GM23338 (cell line): ENCODE measurements around the gene GPI. TPM values are rescaled to one million over a fixed set of nuclear protein-coding genes. Genes with fewer than 3 reads are reported as not detected.

Source experiments
- ATAC-seq: fragments of 200-7000 bp; cut with Tn5 transposase; 3 replicates; pipeline ENCODE4 v1.9.1; 2020
- DNase-seq: peaks from one replicate; pipeline ENCODE4 v3.0.0-alpha.2; 2015; ENCODE audit warnings: low spot score
- H2AFZ ChIP-seq: fragments of 200-600 bp; sonication (generic); 2 replicates; pipeline ENCODE4 v1.8.0; 2016; ENCODE audit warnings: antibody characterized with exemption, mild to moderate bottlenecking, moderate library complexity
- H3F3A ChIP-seq: fragments of 200-600 bp; sonication (generic); replicated peaks from 2 replicates; pipeline ENCODE4 v1.8.0; 2017; ENCODE audit warnings: antibody characterized with exemption, mixed run types, low read depth
- H3K27ac ChIP-seq: fragments of 200-600 bp; sonication (generic); 2 replicates; pipeline ENCODE4 v1.6.1; 2016; ENCODE audit warnings: low read depth
- H3K27me3 ChIP-seq: fragments of 200-600 bp; sonication (generic); 2 replicates; pipeline ENCODE4 v1.8.0; 2016; ENCODE audit warnings: mild to moderate bottlenecking, mixed run types, moderate library complexity; ENCODE audit not compliant: insufficient read depth
- H3K36me3 ChIP-seq: fragments of 200-600 bp; sonication (generic); 2 replicates; pipeline ENCODE4 v1.8.0; 2016; ENCODE audit warnings: mild to moderate bottlenecking; ENCODE audit not compliant: insufficient read depth
- H3K4me1 ChIP-seq: fragments of 200-600 bp; sonication (generic); 2 replicates; pipeline ENCODE4 v1.8.0; 2016; ENCODE audit warnings: mild to moderate bottlenecking, moderate library complexity; ENCODE audit not compliant: insufficient read depth
- H3K4me2 ChIP-seq: fragments of 200-600 bp; sonication (generic); 2 replicates; pipeline ENCODE4 v1.7.1; 2017; ENCODE audit warnings: mixed run types
- H3K4me3 ChIP-seq: fragments of 200-600 bp; sonication (generic); 2 replicates; pipeline ENCODE4 v1.6.1; 2016; ENCODE audit warnings: mixed run types
- H3K79me2 ChIP-seq: fragments of 200-600 bp; sonication (generic); replicated peaks from 2 replicates; pipeline ENCODE4 v1.8.0; 2017; ENCODE audit warnings: mild to moderate bottlenecking; ENCODE audit not compliant: insufficient read depth
- H3K9me2 ChIP-seq: fragments of 200-600 bp; sonication (generic); 2 replicates; pipeline ENCODE4 v1.8.0; 2017; ENCODE audit not compliant: insufficient read depth
- H4K20me1 ChIP-seq: fragments of 200-600 bp; sonication (generic); replicated peaks from 2 replicates; pipeline ENCODE4 v1.8.0; 2017; ENCODE audit warnings: mild to moderate bottlenecking; ENCODE audit not compliant: insufficient read depth
- H3K27ac Mint-ChIP-seq: 2 replicates; pipeline ENCODE4 v1.8.0; 2020; ENCODE audit warnings: inconsistent platforms, mild to moderate bottlenecking, moderate library complexity, mixed read lengths
- H3K27me3 Mint-ChIP-seq: 3 replicates; pipeline ENCODE4 v1.8.0; 2022; ENCODE audit warnings: low read depth, mild to moderate bottlenecking, moderate library complexity, mixed read lengths, inconsistent platforms; ENCODE audit not compliant: insufficient read depth, poor library complexity
- H3K36me3 Mint-ChIP-seq: 3 replicates; pipeline ENCODE4 v1.8.0; 2021; ENCODE audit warnings: low read depth, mild to moderate bottlenecking, inconsistent platforms, moderate library complexity, mixed read lengths
- H3K4me1 Mint-ChIP-seq: 3 replicates; pipeline ENCODE4 v1.8.0; 2020; ENCODE audit warnings: mild to moderate bottlenecking, inconsistent platforms, mixed read lengths
- H3K4me3 Mint-ChIP-seq: 3 replicates; pipeline ENCODE4 v1.8.0; 2021; ENCODE audit warnings: moderate library complexity, mild to moderate bottlenecking, inconsistent platforms, mixed read lengths
- H3K9me3 Mint-ChIP-seq: 3 replicates; pipeline ENCODE4 v1.8.0; 2020; ENCODE audit warnings: moderate library complexity, mild to moderate bottlenecking, inconsistent platforms, mixed read lengths
- CREB1 ChIP-seq: fragments of 250-450 bp; sonication (Bioruptor Pico); IDR thresholded peaks from 2 replicates; pipeline ENCODE4 v1.5.0; 2020; ENCODE audit warnings: low read depth, mild to moderate bottlenecking, moderate library complexity
- JUNB ChIP-seq: IDR thresholded peaks from one replicate; pipeline ENCODE4 v1.6.1; 2016; ENCODE audit warnings: antibody characterized with exemption; ENCODE audit not compliant: unreplicated experiment
- ZNF114 ChIP-seq: fragments of 250-450 bp; sonication (Bioruptor Pico); IDR thresholded peaks from 2 replicates; pipeline ENCODE4 v1.5.0; 2020; ENCODE audit warnings: mild to moderate bottlenecking, moderate library complexity
- ZNF331 ChIP-seq: fragments of 250-450 bp; sonication (Bioruptor Pico); IDR thresholded peaks from 2 replicates; pipeline ENCODE4 v1.5.0; 2020; ENCODE audit warnings: low read depth, mild to moderate bottlenecking, moderate library complexity
- polyA plus RNA-seq: library from polyadenylated mRNA; unstranded; fragments of >200 nt; fragmentation: Nextera tagmentation; extraction: Ambion mirVana; gene quantifications from 2 replicates; pipeline ENCODE4 v1.2.1, GENCODE V29; 2016
- total RNA-seq: library from RNA; depleted of rRNA; stranded (reverse); fragments of >200 nt; shearing (Covaris generic); gene quantifications from 2 replicates; pipeline ENCODE4 v1.2.3, GENCODE V29; 2014
- TF ChIP-seq, protein P1 (sequence below): fragments of 250-450 bp; sonication (Bioruptor Pico); IDR thresholded peaks from 2 replicates; pipeline ENCODE4 v1.5.0; 2020; ENCODE audit warnings: mild to moderate bottlenecking, moderate library complexity
- TF ChIP-seq, protein P2 (sequence below): IDR thresholded peaks from 2 replicates; pipeline ENCODE4 v1.6.1; 2016; ENCODE audit warnings: antibody characterized with exemption
- TF ChIP-seq, protein P3 (sequence below): IDR thresholded peaks from one replicate; pipeline ENCODE4 v1.6.1; 2018; ENCODE audit warnings: antibody characterized with exemption; ENCODE audit not compliant: unreplicated experiment
- TF ChIP-seq, protein P4 (sequence below), 2 experiments: fragments of 200-600 bp in 1 of 2; sonication (generic) in 1 of 2; conservative IDR thresholded peaks; 2 replicates each; pipeline versions ENCODE4 v1.5.1 to v1.6.1; 2016 to 2017; ENCODE audit warnings: antibody characterized with exemption in 2 of 2, low read depth in 2 of 2, mild to moderate bottlenecking in 2 of 2, moderate library complexity in 1 of 2

GPI gene
- total and polyA plus RNA-seq, 2 experiments from 2014 or later, result 136 to 327 TPM

DNA sequence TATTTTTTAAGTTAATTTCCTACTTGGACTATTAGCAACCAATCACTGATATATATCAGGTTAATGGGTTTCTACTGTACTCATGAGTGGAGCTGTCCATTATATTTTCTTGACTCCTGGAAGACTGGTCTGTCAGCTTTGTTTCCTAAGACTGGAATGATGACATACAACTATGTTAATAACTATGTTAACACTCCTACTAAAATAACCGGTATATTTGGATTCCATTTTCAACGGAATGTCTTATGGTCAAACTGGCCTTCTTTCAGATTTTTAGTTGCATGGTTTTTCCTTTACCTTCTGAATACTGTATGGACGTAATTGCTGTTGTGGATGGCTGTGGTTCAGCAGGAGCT, 45.8 kb upstream of the GPI start:
- H4K20me1 ChIP-seq, result peaks cover 3% of the 10 kb centered on the region
- DNase-seq (no peak), ATAC-seq (no peak)
- no peaks in the 10 kb centered on the region for H3K27me3 ChIP-seq
- H3K4me3 ChIP-seq, result no peak overlapping the region
- H3K4me1 ChIP-seq, result peaks cover 13% of the 10 kb centered on the region
- Mint-ChIP-seq H3K27ac (no peak overlapping the region), H3K27me3 (peaks cover 3% of the 10 kb centered on the region), H3K4me1 (peaks cover 22% of the 10 kb centered on the region), H3K4me3 (no peak overlapping the region), H3K9me3 (no peaks in the 10 kb centered on the region), H3K36me3 (peaks cover 13% of the 10 kb centered on the region)
- no peaks in the 10 kb centered on the region for H3K36me3 ChIP-seq
- H3K4me2 ChIP-seq, result no peak overlapping the region
- no peak overlapping the region for H2AFZ ChIP-seq
- H3K27ac ChIP-seq, result no peak overlapping the region
- TF ChIP-seq, protein P1, sequence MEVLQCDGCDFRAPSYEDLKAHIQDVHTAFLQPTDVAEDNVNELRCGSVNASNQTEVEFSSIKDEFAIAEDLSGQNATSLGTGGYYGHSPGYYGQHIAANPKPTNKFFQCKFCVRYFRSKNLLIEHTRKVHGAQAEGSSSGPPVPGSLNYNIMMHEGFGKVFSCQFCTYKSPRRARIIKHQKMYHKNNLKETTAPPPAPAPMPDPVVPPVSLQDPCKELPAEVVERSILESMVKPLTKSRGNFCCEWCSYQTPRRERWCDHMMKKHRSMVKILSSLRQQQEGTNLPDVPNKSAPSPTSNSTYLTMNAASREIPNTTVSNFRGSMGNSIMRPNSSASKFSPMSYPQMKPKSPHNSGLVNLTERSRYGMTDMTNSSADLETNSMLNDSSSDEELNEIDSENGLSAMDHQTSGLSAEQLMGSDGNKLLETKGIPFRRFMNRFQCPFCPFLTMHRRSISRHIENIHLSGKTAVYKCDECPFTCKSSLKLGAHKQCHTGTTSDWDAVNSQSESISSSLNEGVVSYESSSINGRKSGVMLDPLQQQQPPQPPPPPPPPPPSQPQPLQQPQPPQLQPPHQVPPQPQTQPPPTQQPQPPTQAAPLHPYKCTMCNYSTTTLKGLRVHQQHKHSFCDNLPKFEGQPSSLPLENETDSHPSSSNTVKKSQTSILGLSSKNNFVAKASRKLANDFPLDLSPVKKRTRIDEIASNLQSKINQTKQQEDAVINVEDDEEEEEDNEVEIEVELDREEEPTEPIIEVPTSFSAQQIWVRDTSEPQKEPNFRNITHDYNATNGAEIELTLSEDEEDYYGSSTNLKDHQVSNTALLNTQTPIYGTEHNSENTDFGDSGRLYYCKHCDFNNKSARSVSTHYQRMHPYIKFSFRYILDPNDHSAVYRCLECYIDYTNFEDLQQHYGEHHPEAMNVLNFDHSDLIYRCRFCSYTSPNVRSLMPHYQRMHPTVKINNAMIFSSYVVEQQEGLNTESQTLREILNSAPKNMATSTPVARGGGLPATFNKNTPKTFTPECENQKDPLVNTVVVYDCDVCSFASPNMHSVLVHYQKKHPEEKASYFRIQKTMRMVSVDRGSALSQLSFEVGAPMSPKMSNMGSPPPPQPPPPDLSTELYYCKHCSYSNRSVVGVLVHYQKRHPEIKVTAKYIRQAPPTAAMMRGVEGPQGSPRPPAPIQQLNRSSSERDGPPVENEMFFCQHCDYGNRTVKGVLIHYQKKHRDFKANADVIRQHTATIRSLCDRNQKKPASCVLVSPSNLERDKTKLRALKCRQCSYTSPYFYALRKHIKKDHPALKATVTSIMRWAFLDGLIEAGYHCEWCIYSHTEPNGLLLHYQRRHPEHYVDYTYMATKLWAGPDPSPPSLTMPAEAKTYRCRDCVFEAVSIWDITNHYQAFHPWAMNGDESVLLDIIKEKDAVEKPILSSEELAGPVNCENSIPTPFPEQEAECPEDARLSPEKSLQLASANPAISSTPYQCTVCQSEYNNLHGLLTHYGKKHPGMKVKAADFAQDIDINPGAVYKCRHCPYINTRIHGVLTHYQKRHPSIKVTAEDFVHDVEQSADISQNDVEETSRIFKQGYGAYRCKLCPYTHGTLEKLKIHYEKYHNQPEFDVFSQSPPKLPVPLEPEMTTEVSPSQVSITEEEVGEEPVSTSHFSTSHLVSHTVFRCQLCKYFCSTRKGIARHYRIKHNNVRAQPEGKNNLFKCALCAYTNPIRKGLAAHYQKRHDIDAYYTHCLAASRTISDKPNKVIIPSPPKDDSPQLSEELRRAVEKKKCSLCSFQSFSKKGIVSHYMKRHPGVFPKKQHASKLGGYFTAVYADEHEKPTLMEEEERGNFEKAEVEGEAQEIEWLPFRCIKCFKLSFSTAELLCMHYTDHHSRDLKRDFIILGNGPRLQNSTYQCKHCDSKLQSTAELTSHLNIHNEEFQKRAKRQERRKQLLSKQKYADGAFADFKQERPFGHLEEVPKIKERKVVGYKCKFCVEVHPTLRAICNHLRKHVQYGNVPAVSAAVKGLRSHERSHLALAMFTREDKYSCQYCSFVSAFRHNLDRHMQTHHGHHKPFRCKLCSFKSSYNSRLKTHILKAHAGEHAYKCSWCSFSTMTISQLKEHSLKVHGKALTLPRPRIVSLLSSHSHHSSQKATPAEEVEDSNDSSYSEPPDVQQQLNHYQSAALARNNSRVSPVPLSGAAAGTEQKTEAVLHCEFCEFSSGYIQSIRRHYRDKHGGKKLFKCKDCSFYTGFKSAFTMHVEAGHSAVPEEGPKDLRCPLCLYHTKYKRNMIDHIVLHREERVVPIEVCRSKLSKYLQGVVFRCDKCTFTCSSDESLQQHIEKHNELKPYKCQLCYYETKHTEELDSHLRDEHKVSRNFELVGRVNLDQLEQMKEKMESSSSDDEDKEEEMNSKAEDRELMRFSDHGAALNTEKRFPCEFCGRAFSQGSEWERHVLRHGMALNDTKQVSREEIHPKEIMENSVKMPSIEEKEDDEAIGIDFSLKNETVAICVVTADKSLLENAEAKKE, result no peak
- TF ChIP-seq, protein P2, sequence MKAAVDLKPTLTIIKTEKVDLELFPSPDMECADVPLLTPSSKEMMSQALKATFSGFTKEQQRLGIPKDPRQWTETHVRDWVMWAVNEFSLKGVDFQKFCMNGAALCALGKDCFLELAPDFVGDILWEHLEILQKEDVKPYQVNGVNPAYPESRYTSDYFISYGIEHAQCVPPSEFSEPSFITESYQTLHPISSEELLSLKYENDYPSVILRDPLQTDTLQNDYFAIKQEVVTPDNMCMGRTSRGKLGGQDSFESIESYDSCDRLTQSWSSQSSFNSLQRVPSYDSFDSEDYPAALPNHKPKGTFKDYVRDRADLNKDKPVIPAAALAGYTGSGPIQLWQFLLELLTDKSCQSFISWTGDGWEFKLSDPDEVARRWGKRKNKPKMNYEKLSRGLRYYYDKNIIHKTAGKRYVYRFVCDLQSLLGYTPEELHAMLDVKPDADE, result no peak
- TF ChIP-seq CREB1 (no peak), JUNB (no peak)
- 0 out of 2 replicates have a peak, but pooled peaks cover 11% of the 10 kb centered on the region for H3F3A ChIP-seq
- no peaks in the 10 kb centered on the region for H3K9me2 ChIP-seq
- H3K79me2 ChIP-seq, result no peaks in the 10 kb centered on the region

DNA sequence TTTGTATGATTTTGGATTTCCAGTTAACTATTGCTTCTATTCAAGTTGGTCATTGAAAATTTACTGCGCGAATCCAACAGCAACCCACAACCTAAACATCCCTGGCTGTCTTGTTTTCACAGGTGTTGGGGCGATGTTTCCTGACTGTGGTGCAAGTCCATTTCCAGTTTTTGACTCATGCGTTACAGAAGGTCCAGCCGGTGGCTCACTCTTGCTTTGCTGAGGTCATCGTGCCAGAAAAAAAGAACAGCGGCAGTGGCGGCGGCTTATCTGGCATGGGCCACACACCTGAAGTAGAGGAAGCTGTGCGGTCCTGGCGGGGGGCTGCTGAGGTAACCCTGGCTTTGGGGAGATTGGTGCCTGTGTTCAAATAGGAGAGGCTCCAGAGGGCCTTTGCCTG, 45.2 kb upstream of the GPI start:
- Histone ChIP-seq H3K79me2 (no peaks in the 10 kb centered on the region), H3K9me2 (no peaks in the 10 kb centered on the region), H3K4me1 (peaks cover 13% of the 10 kb centered on the region), H4K20me1 (peaks cover 3% of the 10 kb centered on the region), H2AFZ (no peak overlapping the region), H3K27ac (peak overlapping the region; percentile 26; the same call in 1 of the 2 replicates), H3K4me2 (no peak overlapping the region), H3K36me3 (no peaks in the 10 kb centered on the region), H3K27me3 (no peaks in the 10 kb centered on the region), H3K4me3 (no peak overlapping the region), H3F3A (0 out of 2 replicates have a peak, but pooled peaks cover 11% of the 10 kb centered on the region)
- Mint-ChIP-seq H3K4me3 (no peak overlapping the region), H3K9me3 (no peaks in the 10 kb centered on the region), H3K4me1 (peaks cover 22% of the 10 kb centered on the region), H3K27ac (no peak overlapping the region), H3K27me3 (peaks cover 3% of the 10 kb centered on the region), H3K36me3 (peaks cover 14% of the 10 kb centered on the region)
- DNase-seq, result no peak
- ATAC-seq, result no peak
- no peak for TF ChIP-seq ZNF114 (CRISPR knock-in tag)
- TF ChIP-seq, protein P2, result no peak
- TF ChIP-seq, protein P3, sequence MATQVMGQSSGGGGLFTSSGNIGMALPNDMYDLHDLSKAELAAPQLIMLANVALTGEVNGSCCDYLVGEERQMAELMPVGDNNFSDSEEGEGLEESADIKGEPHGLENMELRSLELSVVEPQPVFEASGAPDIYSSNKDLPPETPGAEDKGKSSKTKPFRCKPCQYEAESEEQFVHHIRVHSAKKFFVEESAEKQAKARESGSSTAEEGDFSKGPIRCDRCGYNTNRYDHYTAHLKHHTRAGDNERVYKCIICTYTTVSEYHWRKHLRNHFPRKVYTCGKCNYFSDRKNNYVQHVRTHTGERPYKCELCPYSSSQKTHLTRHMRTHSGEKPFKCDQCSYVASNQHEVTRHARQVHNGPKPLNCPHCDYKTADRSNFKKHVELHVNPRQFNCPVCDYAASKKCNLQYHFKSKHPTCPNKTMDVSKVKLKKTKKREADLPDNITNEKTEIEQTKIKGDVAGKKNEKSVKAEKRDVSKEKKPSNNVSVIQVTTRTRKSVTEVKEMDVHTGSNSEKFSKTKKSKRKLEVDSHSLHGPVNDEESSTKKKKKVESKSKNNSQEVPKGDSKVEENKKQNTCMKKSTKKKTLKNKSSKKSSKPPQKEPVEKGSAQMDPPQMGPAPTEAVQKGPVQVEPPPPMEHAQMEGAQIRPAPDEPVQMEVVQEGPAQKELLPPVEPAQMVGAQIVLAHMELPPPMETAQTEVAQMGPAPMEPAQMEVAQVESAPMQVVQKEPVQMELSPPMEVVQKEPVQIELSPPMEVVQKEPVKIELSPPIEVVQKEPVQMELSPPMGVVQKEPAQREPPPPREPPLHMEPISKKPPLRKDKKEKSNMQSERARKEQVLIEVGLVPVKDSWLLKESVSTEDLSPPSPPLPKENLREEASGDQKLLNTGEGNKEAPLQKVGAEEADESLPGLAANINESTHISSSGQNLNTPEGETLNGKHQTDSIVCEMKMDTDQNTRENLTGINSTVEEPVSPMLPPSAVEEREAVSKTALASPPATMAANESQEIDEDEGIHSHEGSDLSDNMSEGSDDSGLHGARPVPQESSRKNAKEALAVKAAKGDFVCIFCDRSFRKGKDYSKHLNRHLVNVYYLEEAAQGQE, result no peak
- TF ChIP-seq, protein P4, sequence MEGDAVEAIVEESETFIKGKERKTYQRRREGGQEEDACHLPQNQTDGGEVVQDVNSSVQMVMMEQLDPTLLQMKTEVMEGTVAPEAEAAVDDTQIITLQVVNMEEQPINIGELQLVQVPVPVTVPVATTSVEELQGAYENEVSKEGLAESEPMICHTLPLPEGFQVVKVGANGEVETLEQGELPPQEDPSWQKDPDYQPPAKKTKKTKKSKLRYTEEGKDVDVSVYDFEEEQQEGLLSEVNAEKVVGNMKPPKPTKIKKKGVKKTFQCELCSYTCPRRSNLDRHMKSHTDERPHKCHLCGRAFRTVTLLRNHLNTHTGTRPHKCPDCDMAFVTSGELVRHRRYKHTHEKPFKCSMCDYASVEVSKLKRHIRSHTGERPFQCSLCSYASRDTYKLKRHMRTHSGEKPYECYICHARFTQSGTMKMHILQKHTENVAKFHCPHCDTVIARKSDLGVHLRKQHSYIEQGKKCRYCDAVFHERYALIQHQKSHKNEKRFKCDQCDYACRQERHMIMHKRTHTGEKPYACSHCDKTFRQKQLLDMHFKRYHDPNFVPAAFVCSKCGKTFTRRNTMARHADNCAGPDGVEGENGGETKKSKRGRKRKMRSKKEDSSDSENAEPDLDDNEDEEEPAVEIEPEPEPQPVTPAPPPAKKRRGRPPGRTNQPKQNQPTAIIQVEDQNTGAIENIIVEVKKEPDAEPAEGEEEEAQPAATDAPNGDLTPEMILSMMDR (conservative IDR thresholded peaks at IDR 0.05; ENCODE audit: low read depth in 2 of 2), result no peak
- no peak for TF ChIP-seq ZNF331 (CRISPR knock-in tag)
